K562 (cell line): ENCODE results near the gene TGFBR1. TPM values are rescaled to one million over a fixed set of nuclear protein-coding genes. Genes with fewer than 3 reads are reported as not detected.

Source experiments
- ATAC-seq: fragments of 200-7000 bp; cut with Tn5 transposase; 3 replicates; pipeline ENCODE4 v1.9.1; 2020; ENCODE audit warnings: moderate library complexity
- BruUV-seq: library from RNA; stranded (reverse); fragments of 400-500 nt; replicated peaks from 2 replicates; lab custom pipeline; 2021; lab: Mats Ljungman, UMichigan
- CTCF ChIA-PET: fragments of 300-600 bp; formaldehyde crosslinking; extraction: SDS; loops from one replicate; lab custom pipeline; 2021; ENCODE audit warnings: low intra/inter-chr PET ratio; lab: Yijun Ruan, JAX
- POLR2A ChIA-PET: fragments of 300-600, 350-650 bp; sonication (Branson Sonifier 250); formaldehyde crosslinking; extraction: SDS; loops from one replicate; lab custom pipeline; 2021; ENCODE audit warnings: antibody characterized with exemption, inconsistent platforms; lab: Yijun Ruan, JAX
- DNase-seq, 4 experiments: peaks; one replicate each; pipeline versions ENCODE4 v3.0.0 to v3.0.0-alpha.2; 2011 to 2018; ENCODE audit warnings: low spot score in 3 of 4, mixed read lengths in 3 of 4; ENCODE audit errors: extremely low read depth in 1 of 4
- FAIRE-seq: peaks from 2 replicates; lab custom pipeline; 2011; peaks lifted over from hg19 to GRCh38; lab: Jason Lieb, UNC
- H2AFZ ChIP-seq: 2 replicates; pipeline ENCODE4 v1.6.0; 2011; ENCODE audit warnings: low read depth, low read length, control low read depth, inconsistent platforms
- H3K27ac ChIP-seq: fragments of 200-600 bp; 3 replicates; pipeline ENCODE4 v1.8.0; 2011; ENCODE audit warnings: low read depth, mild to moderate bottlenecking, control low read depth, inconsistent platforms, low read length, moderate library complexity, mixed read lengths; ENCODE audit errors: extremely low read depth
- H3K27me3 ChIP-seq, 2 experiments: fragments of 300-600 bp in 1 of 2; 2 replicates in 1 of 2; 3 replicates in 1 of 2; pipeline versions ENCODE4 v1.6.0 to v1.8.0; 2011; ENCODE audit warnings: inconsistent platforms in 2 of 2, low read length in 2 of 2, mild to moderate bottlenecking in 1 of 2, mixed read lengths in 1 of 2, moderate library complexity in 1 of 2; ENCODE audit not compliant: control insufficient read depth in 2 of 2, insufficient read depth in 2 of 2
- H3K36me3 ChIP-seq: fragments of 300-600 bp; 3 replicates; pipeline ENCODE4 v1.8.0; 2011; ENCODE audit warnings: mild to moderate bottlenecking, low read length, inconsistent platforms; ENCODE audit not compliant: control insufficient read depth, insufficient read depth
- H3K4me1 ChIP-seq, 2 experiments: fragments of 200-600 bp in 1 of 2; replicated peaks in 1 of 2; 2 replicates in 1 of 2; 3 replicates in 1 of 2; pipeline versions ENCODE4 v1.5.1 to v1.8.0; 2011; ENCODE audit warnings: inconsistent platforms in 2 of 2, low read length in 2 of 2, mild to moderate bottlenecking in 1 of 2, mixed read lengths in 1 of 2, moderate library complexity in 1 of 2; ENCODE audit not compliant: control insufficient read depth in 2 of 2, insufficient read depth in 2 of 2
- H3K4me2 ChIP-seq: 2 replicates; pipeline ENCODE4 v1.6.1; 2011; ENCODE audit warnings: low read length, control low read depth, inconsistent platforms, mixed read lengths; ENCODE audit not compliant: insufficient read depth
- H3K4me3 ChIP-seq: fragments of 200-600 bp; sonication (generic), shearing (Covaris generic); 2 replicates; pipeline ENCODE4 v1.5.1; 2016; ENCODE audit warnings: control low read depth, inconsistent platforms
- H3K79me2 ChIP-seq: fragments of 200-600 bp; 3 replicates; pipeline ENCODE4 v1.8.0; 2011; ENCODE audit warnings: low read length, inconsistent platforms; ENCODE audit not compliant: control insufficient read depth, insufficient read depth
- H3K9ac ChIP-seq, 2 experiments: 2 replicates each; pipeline versions ENCODE4 v1.6.0 to v1.6.1; 2011; ENCODE audit warnings: low read depth in 2 of 2, low read length in 2 of 2, control low read depth in 1 of 2, inconsistent platforms in 1 of 2, mild to moderate bottlenecking in 1 of 2, mixed read lengths in 1 of 2; ENCODE audit not compliant: insufficient read depth in 1 of 2
- H3K9me1 ChIP-seq: one replicate; pipeline ENCODE4 v1.6.0; 2011; ENCODE audit warnings: inconsistent platforms, mild to moderate bottlenecking, low read length, moderate library complexity; ENCODE audit not compliant: control insufficient read depth, insufficient read depth
- H3K9me3 ChIP-seq: replicated peaks from 2 replicates; pipeline ENCODE4 v1.5.1; 2011; ENCODE audit warnings: low read depth, low read length, inconsistent platforms; ENCODE audit not compliant: control insufficient read depth, insufficient read depth
- H4K20me1 ChIP-seq: replicated peaks from 2 replicates; pipeline ENCODE4 v1.6.1; 2011; ENCODE audit warnings: low read length, inconsistent platforms, mixed read lengths; ENCODE audit not compliant: control insufficient read depth, insufficient read depth
- AFF4 ChIP-seq: sonication (generic); formaldehyde crosslinking; IDR thresholded peaks from 2 replicates; pipeline ENCODE4 v1.8.0; 2023; ENCODE audit warnings: mild to moderate bottlenecking, missing genetic modification reagents
- BRF2 ChIP-seq: IDR thresholded peaks from 3 replicates; pipeline ENCODE4 v1.6.1; 2011; ENCODE audit warnings: borderline replicate concordance, mild to moderate bottlenecking; ENCODE audit not compliant: insufficient read length, insufficient read depth
- CBX2 ChIP-seq: fragments of 200-600 bp; sonication (generic); IDR thresholded peaks from one replicate; pipeline ENCODE4 v1.6.1; 2012; ENCODE audit warnings: mild to moderate bottlenecking, low read length, inconsistent platforms; ENCODE audit not compliant: insufficient read depth, poor library complexity, severe bottlenecking
- CBX3 ChIP-seq, 2 experiments: IDR thresholded peaks; 1 replicate in 1 of 2; 2 replicates in 1 of 2; pipeline ENCODE4 v1.6.1; 2012; ENCODE audit warnings: inconsistent platforms in 2 of 2, low read length in 2 of 2, borderline replicate concordance in 1 of 2, control low read depth in 1 of 2
- HIVEP1 ChIP-seq: fragments of 250-450 bp; sonication (Bioruptor Pico); IDR thresholded peaks from 2 replicates; pipeline ENCODE4 v1.4.0; 2020; ENCODE audit warnings: mild to moderate bottlenecking
- HLTF ChIP-seq: fragments of 450-650 bp; IDR thresholded peaks from 2 replicates; pipeline ENCODE4 v1.6.1; 2016
- KDM1A ChIP-seq, 2 experiments: fragments of 450-650 bp; IDR thresholded peaks; 2 replicates each; pipeline ENCODE4 v1.6.1; 2016; ENCODE audit warnings: mild to moderate bottlenecking in 2 of 2
- LCOR ChIP-seq: sonication (generic); formaldehyde crosslinking; IDR thresholded peaks from 2 replicates; pipeline ENCODE4 v1.8.0; 2022; ENCODE audit warnings: mild to moderate bottlenecking, missing genetic modification reagents
- MYC ChIP-seq, 2 experiments: fragments of 250-450 bp in 1 of 2; sonication (Bioruptor Pico) in 1 of 2; IDR thresholded peaks; 2 replicates each; pipeline versions ENCODE4 v1.5.1 to v1.6.1; 2012 to 2021; ENCODE audit warnings: low read depth in 2 of 2, borderline replicate concordance in 1 of 2, improper control_type of control experiment in 1 of 2, low read length in 1 of 2, mild to moderate bottlenecking in 1 of 2, moderate library complexity in 1 of 2
- PKNOX1 ChIP-seq: fragments of 450-650 bp; IDR thresholded peaks from 2 replicates; pipeline ENCODE4 v1.6.1; 2016
- PTBP1 ChIP-seq: fragments of 200-400 bp; formaldehyde crosslinking; IDR thresholded peaks from 2 replicates; pipeline ENCODE4 v1.6.1; 2017; ENCODE audit warnings: low read depth, low read length
- RAD51 ChIP-seq: fragments of 450-650 bp; IDR thresholded peaks from 2 replicates; pipeline ENCODE4 v1.7.1; 2016; ENCODE audit warnings: low read depth, mild to moderate bottlenecking, borderline replicate concordance
- RCOR1 ChIP-seq, 2 experiments: IDR thresholded peaks; 2 replicates each; pipeline ENCODE4 v1.6.1; 2012; ENCODE audit warnings: low read depth in 2 of 2, low read length in 2 of 2, borderline replicate concordance in 1 of 2, improper control_type of control experiment in 1 of 2
- SMARCA5 ChIP-seq: fragments of 450-650 bp; IDR thresholded peaks from 2 replicates; pipeline ENCODE4 v1.6.1; 2016
- SREBF2 ChIP-seq: sonication (generic); formaldehyde crosslinking; IDR thresholded peaks from 2 replicates; pipeline ENCODE4 v1.4.0; 2020; ENCODE audit warnings: mild to moderate bottlenecking, missing genetic modification reagents
- YY1 ChIP-seq, 3 experiments: IDR thresholded peaks; 2 replicates each; pipeline ENCODE4 v1.6.1; 2011; ENCODE audit warnings: low read length in 2 of 3, mild to moderate bottlenecking in 2 of 3, moderate library complexity in 2 of 3, borderline replicate concordance in 1 of 3, control low read depth in 1 of 3, low read depth in 1 of 3; ENCODE audit not compliant: insufficient read depth in 3 of 3, insufficient replicate concordance in 2 of 3, control insufficient read depth in 1 of 3, insufficient read length in 1 of 3; ENCODE audit errors: extremely low read depth in 1 of 3
- WGBS: fragments of 100-300 bp; shearing (Covaris generic); methylation state at CpG from one replicate; pipeline ENCODE4 v1.1.6; 2016; ENCODE audit warnings: low coverage, mixed read lengths; ENCODE audit not compliant: insufficient coverage; ENCODE audit errors: missing lambda C conversion rate; 5-methylcytosine and 5-hydroxymethylcytosine counted together
- in situ Hi-C: fragments of 300-500 bp; cut with MboI; formaldehyde crosslinking; loops from 4 replicates; pipeline ENCODE4 v1.15.0; 2018; ENCODE audit warnings: inconsistent platforms, mixed read lengths
- intact Hi-C: fragments of 100-400 bp; cut with micrococcal nuclease; formaldehyde crosslinking; loops from 2 replicates; pipeline ENCODE4 v1.14.2; 2022
- polyA plus RNA-seq, 8 experiments: library from polyadenylated mRNA; depleted of rRNA in 4 of 8; stranded (reverse) in 5 of 8; unstranded in 3 of 8; fragments of >200 nt; fragmentation: Nextera tagmentation in 2 of 8; fragmentation: Illumina TruSeq in 1 of 8; extraction: Ambion mirVana in 2 of 8; extraction: Trizol in 1 of 8; gene quantifications; 2 replicates each; pipeline versions ENCODE4 v1.2.1 to v1.2.3, GENCODE V29; 2011 to 2014; ENCODE audit warnings: inconsistent platforms in 1 of 8, missing spikeins in 1 of 8
- total RNA-seq, 7 experiments: library from RNA; depleted of rRNA in 6 of 7; stranded (reverse); fragments of >200 nt in 6 of 7; fragmentation: Illumina TruSeq in 2 of 7; extraction: Trizol in 2 of 7; gene quantifications; 2 replicates each; pipeline versions ENCODE4 v1.2.1 to v1.2.3, GENCODE V29; 2011 to 2021; ENCODE audit warnings: low replicate concordance in 1 of 7

Gene TGFBR1
- total and polyA plus RNA-seq, 9 of the 15 experiments (the other 6 are each of a cell fraction or from before 2014, with no cell fraction given) = 15.5 to 62.4 (median 42.7) TPM

GRCh38 chr9:99101812-99102211, 3.1 kb upstream of the TGFBR1 start:
- Histone ChIP-seq H3K9me3 (no peaks in the 10 kb centered on the region), H3K9me1 (no peaks in the 10 kb centered on the region), H3K79me2 (peaks cover 15% of the 10 kb centered on the region), H4K20me1 (no peaks in the 10 kb centered on the region), H3K36me3 (no peaks in the 10 kb centered on the region), H3K9ac (no peak overlapping the region), H3K4me3 (no peak overlapping the region), H2AFZ (peak overlapping the region; percentile 58), H3K4me1 (peaks cover 18 to 19% of the 10 kb centered on the region in 2 experiments), H3K4me2 (no peak overlapping the region), H3K27me3 (no peaks in the 10 kb centered on the region), H3K27ac (no peak overlapping the region)
- FAIRE-seq (no peak), ATAC-seq (no peak), DNase-seq (no peak)
- WGBS = 92% methylated on average over 2 of the region's 2 CpGs
- in situ Hi-C loops (no loop called here), intact Hi-C loops (no loop called here)
- ChIA-PET POLR2A (interaction anchor here (1.0 to 3.0 kb wide), 4 partner anchors 8 to 26 kb away, joined by 4 to 15 read pairs (median 7); no protein-coding TSS in a partner anchor), CTCF (no interaction called here)
- BruUV-seq = no TSS peak
- TF ChIP-seq HIVEP1 (CRISPR knock-in tag) (no peak), SMARCA5 (peak; percentile 49; the same call in 1 of the 2 replicates), CBX2 (no peak), RAD51 (no peak; the same call in 1 of the 2 replicates), RCOR1 (IDR thresholded peaks at IDR 0.05; ENCODE audit: borderline replicate concordance in 1 of 2, low read depth in 2 of 2, low read length in 2 of 2) (0 out of 4 replicates have a peak, but pooled peaks of 1 of the 2 experiments have one; percentile 53), MYC (IDR thresholded peaks at IDR 0.05; ENCODE audit: low read depth, low read length) (no peak), MYC (CRISPR knock-in tag; IDR thresholded peaks at IDR 0.05; ENCODE audit: borderline replicate concordance, low read depth) (no peak), LCOR (no peak), PTBP1 (0 out of 2 replicates have a peak, but pooled peaks have one; percentile 71), KDM1A (IDR thresholded peaks at IDR 0.05) (peak; percentile 61 to 76), YY1 (IDR thresholded peaks at IDR 0.05; ENCODE audit: borderline replicate concordance in 1 of 3, control insufficient read depth in 1 of 3, extremely low read depth in 1 of 3, insufficient read depth in 3 of 3, insufficient read length in 1 of 3, insufficient replicate concordance in 2 of 3, low read depth in 1 of 3, low read length in 2 of 3) (peak in 1 of 3 experiments; percentile 46), BRF2 (no peak), SREBF2 (CRISPR knock-in tag) (no peak), PKNOX1 (no peak), HLTF (peak; percentile 86; the same call in 1 of the 2 replicates), CBX3 (IDR thresholded peaks at IDR 0.05; ENCODE audit: borderline replicate concordance in 1 of 2, low read length in 2 of 2) (peak in 1 of 2 experiments; percentile 85; a peak in 1 of 3 replicates), AFF4 (CRISPR knock-in tag) (no peak)
